ENCODE data around the gene DDX10.

DDX10 gene

GRCh38 chr11:108944471-108945178, 279.8 kb downstream of the DDX10 start:
- Histone ChIP-seq H3K4me1 (no peaks in the 10 kb centered on the region), H3K4me3 (no peak overlapping the region), H3K27me3 (no peaks in the 10 kb centered on the region), H3K36me3 (peaks cover 21 to 42% (median 25%) of the 10 kb centered on the region in 3 donors), H3K27ac (no peak overlapping the region), H3K9me3 (peaks cover 0 to 12% (median 0%) of the 10 kb centered on the region in 3 donors)
- DNase-seq: no peak
- no peak for TF ChIP-seq CTCF (IDR thresholded peaks at IDR 0.05)
- intact Hi-C loops (cut with DNase I; ENCODE audit: low total_unique reads): no loop called here

- no peaks in the 10 kb centered on the region for H3K27me3 ChIP-seq
- no peak for DNase-seq
These were observed 280.5 kb downstream of the DDX10 start for GRCh38 chr11:108945341-108945740.

GRCh38 chr11:108947654-108948570, 283.0 kb downstream of the DDX10 start:
- Histone ChIP-seq H3K27me3 (no peaks in the 10 kb centered on the region), H3K4me3 (no peak overlapping the region), H3K9me3 (peaks cover 0 to 12% (median 0%) of the 10 kb centered on the region in 3 donors), H3K36me3 (peaks cover 0 to 17% (median 0%) of the 10 kb centered on the region in 3 donors), H3K27ac (no peak overlapping the region), H3K4me1 (no peaks in the 10 kb centered on the region)
- TF ChIP-seq CTCF (IDR thresholded peaks at IDR 0.05): no peak
- DNase-seq: no peak
- intact Hi-C loops (cut with DNase I; ENCODE audit: low total_unique reads): no loop called here

More at GRCh38 chr11:108945341-108945740, 280.5 kb downstream of the DDX10 start:
- H3K27ac ChIP-seq: no peak overlapping the region
- TF ChIP-seq CTCF (IDR thresholded peaks at IDR 0.05): no peak
- peaks cover 16 to 39% (median 18%) of the 10 kb centered on the region in 3 donors for H3K36me3 ChIP-seq
- no peak overlapping the region for H3K4me3 ChIP-seq
- no peaks in the 10 kb centered on the region for H3K4me1 ChIP-seq
- intact Hi-C loops (cut with DNase I; ENCODE audit: low total_unique reads): no loop called here
- peaks cover 0 to 12% (median 0%) of the 10 kb centered on the region in 3 donors for H3K9me3 ChIP-seq

GRCh38 chr11:108958368-108959104, 293.7 kb downstream of the DDX10 start:
- Histone ChIP-seq H3K27ac (no peak overlapping the region), H3K4me3 (no peak overlapping the region), H3K4me1 (no peaks in the 10 kb centered on the region), H3K27me3 (no peaks in the 10 kb centered on the region), H3K9me3 (no peaks in the 10 kb centered on the region), H3K36me3 (no peaks in the 10 kb centered on the region)
- DNase-seq: no peak
- intact Hi-C loops (cut with DNase I; ENCODE audit: low total_unique reads): no loop called here
- TF ChIP-seq CTCF (IDR thresholded peaks at IDR 0.05): no peak

- H3K4me1 ChIP-seq: no peaks in the 10 kb centered on the region
- no peaks in the 10 kb centered on the region for H3K9me3 ChIP-seq
- H3K4me3 ChIP-seq: no peak overlapping the region
- no peaks in the 10 kb centered on the region for H3K27me3 ChIP-seq
- no peak for TF ChIP-seq CTCF (IDR thresholded peaks at IDR 0.05)
- no peak for DNase-seq
- intact Hi-C loops (cut with DNase I; ENCODE audit: low total_unique reads): no loop called here
- H3K36me3 ChIP-seq: no peaks in the 10 kb centered on the region
- no peak overlapping the region for H3K27ac ChIP-seq
These were observed 294.4 kb downstream of the DDX10 start for GRCh38 chr11:108959105-108959761.
